Measurements from ENCODE around the gene SCUBE2.

The SCUBE2 gene

GRCh38 chr11:9056467-9056866 lies 34.9 kb downstream of the SCUBE2 start:
- no peak for DNase-seq (ENCODE audit: low read depth)
- no peak overlapping the region for H3K4me3 ChIP-seq (ENCODE audit: low read length)
- no peak for TF ChIP-seq CTCF (conservative IDR thresholded peaks at IDR 0.05; ENCODE audit: low read length)

GRCh38 chr11:9053316-9054035 lies 37.9 kb downstream of the SCUBE2 start:
- peak; percentile 58 for DNase-seq (ENCODE audit: low read depth)
- no peak for TF ChIP-seq CTCF (conservative IDR thresholded peaks at IDR 0.05; ENCODE audit: low read length)
- H3K4me3 ChIP-seq (ENCODE audit: low read length), result no peak overlapping the region

GRCh38 chr11:9052316-9052715 lies 39.1 kb downstream of the SCUBE2 start:
- no peak overlapping the region for H3K4me3 ChIP-seq (ENCODE audit: low read length)
- no peak for TF ChIP-seq CTCF (conservative IDR thresholded peaks at IDR 0.05; ENCODE audit: low read length)
- no peak for DNase-seq (ENCODE audit: low read depth)

GRCh38 chr11:9049959-9050358 lies 41.4 kb downstream of the SCUBE2 start:
- no peak for TF ChIP-seq CTCF (conservative IDR thresholded peaks at IDR 0.05; ENCODE audit: low read length)
- no peak for DNase-seq (ENCODE audit: low read depth)

GRCh38 chr11:9047964-9048523 lies 43.4 kb downstream of the SCUBE2 start:
- peak; percentile 79 for DNase-seq (ENCODE audit: low read depth)
- H3K4me3 ChIP-seq (ENCODE audit: low read length), result peak overlapping the region; percentile 28
- TF ChIP-seq CTCF (conservative IDR thresholded peaks at IDR 0.05; ENCODE audit: low read length), result no peak

More at GRCh38 chr11:9049959-9050358, 41.4 kb downstream of the SCUBE2 start:
- no peak overlapping the region for H3K4me3 ChIP-seq (ENCODE audit: low read length)

GRCh38 chr11:9046481-9046880 lies 44.9 kb downstream of the SCUBE2 start:
- no peak for TF ChIP-seq CTCF (conservative IDR thresholded peaks at IDR 0.05; ENCODE audit: low read length)
- no peak overlapping the region for H3K4me3 ChIP-seq (ENCODE audit: low read length)
- DNase-seq (ENCODE audit: low read depth), result no peak

- no peak for DNase-seq (ENCODE audit: low read depth)
- no peak for TF ChIP-seq CTCF (conservative IDR thresholded peaks at IDR 0.05; ENCODE audit: low read length)
Measured at GRCh38 chr11:9042488-9042887, 48.9 kb downstream of the SCUBE2 start.

More at GRCh38 chr11:9042488-9042887, 48.9 kb downstream of the SCUBE2 start:
- no peak overlapping the region for H3K4me3 ChIP-seq (ENCODE audit: low read length)
